ENCODE results near the gene DLX1.

DNA sequence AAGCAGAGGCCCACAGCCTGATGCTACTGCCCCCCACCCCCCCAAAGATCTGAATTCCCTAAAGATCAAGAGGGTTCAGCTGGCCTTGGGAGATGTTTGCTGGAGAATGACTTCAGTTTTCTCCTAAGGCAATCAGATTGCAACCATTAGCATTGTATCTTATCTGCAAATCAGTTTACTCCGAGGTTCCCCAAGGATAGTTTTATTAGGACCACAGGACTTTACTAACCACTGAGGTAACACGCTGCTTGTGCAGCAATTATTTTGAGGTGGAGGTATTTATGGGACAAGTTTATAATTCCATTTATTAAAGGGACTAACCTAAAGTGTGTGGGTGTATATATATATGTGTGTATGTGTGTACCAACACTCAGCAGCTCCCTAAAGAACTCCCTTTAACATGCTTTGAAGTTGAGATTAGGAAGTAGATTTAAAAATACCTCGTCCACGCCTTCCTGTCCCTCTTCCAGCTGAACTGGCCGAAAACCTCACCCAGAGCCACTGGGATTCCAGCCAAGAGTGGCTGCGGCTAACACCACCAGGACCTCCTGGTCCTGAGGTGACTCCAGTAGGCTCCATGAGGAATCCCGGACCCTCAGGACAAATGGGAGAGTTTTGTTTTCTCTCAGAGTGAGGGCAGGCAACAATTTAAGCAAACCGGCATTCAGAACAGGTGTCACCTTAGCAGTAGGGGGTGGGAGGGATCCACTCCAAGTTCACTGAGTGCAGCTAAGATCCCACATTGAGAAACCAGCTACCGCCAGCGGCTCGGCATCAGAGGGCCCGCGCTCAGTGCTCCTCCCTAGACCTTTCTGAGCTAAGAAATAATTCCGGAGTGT, 3.0 kb upstream of the DLX1 start:
- TF ChIP-seq GATA2 (IDR thresholded peaks at IDR 0.05; ENCODE audit: low read depth, low read length) (no peak), GATA3 (IDR thresholded peaks at IDR 0.05; ENCODE audit: low read depth, low read length) (no peak)
